NCI-H510A (cell line): ENCODE measurements around the gene KYAT1.

ENCODE experiments used
- DNase-seq: peaks from one replicate; lab custom pipeline; 2025; lab: John Stamatoyannopoulos, UW

KYAT1 gene

GRCh38 chr9:128881884-128882676 is at the start of gene KYAT1, which contains the start of gene LRRC8A:
KYAT1 (minus strand) TSS chr9:128881950; CDS start chr9:128845405, 36,545 bp downstream.
LRRC8A (plus strand) TSS chr9:128882133; CDS start chr9:128907165, 25,032 bp downstream.
- peak; percentile 97 for DNase-seq

- DNase-seq: no peak
These were observed 47.8 kb upstream of the KYAT1 start for GRCh38 chr9:128929560-128929959.

GRCh38 chr9:128928624-128929023 is 46.9 kb upstream of the KYAT1 start:
- no peak for DNase-seq

- DNase-seq: no peak
These were observed 46.1 kb upstream of the KYAT1 start for GRCh38 chr9:128927731-128928411.

- no peak for DNase-seq
These were observed 41.7 kb upstream of the KYAT1 start for GRCh38 chr9:128923493-128923883.

GRCh38 chr9:128921881-128922763 is 40.4 kb upstream of the KYAT1 start:
- no peak for DNase-seq

GRCh38 chr9:128920381-128921058 is 38.8 kb upstream of the KYAT1 start, which contains the start of gene PHYHD1:
PHYHD1 (plus strand) TSS chr9:128920982; CDS start chr9:128922324, 1,342 bp downstream.
- DNase-seq: no peak

- DNase-seq: no peak
These were observed 37.8 kb upstream of the KYAT1 start for GRCh38 chr9:128919402-128920089.

GRCh38 chr9:128918921-128919320 is 37.2 kb upstream of the KYAT1 start:
- DNase-seq: no peak

GRCh38 chr9:128917151-128917849 is 35.5 kb upstream of the KYAT1 start:
- no peak for DNase-seq

- DNase-seq: no peak
These were observed 35.0 kb upstream of the KYAT1 start for GRCh38 chr9:128916745-128917144.

GRCh38 chr9:128916204-128916603 is 34.5 kb upstream of the KYAT1 start:
- no peak for DNase-seq

- DNase-seq: no peak
These were observed 32.4 kb upstream of the KYAT1 start for GRCh38 chr9:128913995-128914772.

- DNase-seq: no peak
These were observed 31.5 kb upstream of the KYAT1 start for GRCh38 chr9:128913048-128913900.

GRCh38 chr9:128912270-128912853 is 30.6 kb upstream of the KYAT1 start:
- no peak for DNase-seq

GRCh38 chr9:128911529-128912035 is 29.8 kb upstream of the KYAT1 start:
- DNase-seq: no peak

GRCh38 chr9:128910906-128911305 is 29.2 kb upstream of the KYAT1 start:
- no peak for DNase-seq

GRCh38 chr9:128909859-128910258 is 28.1 kb upstream of the KYAT1 start:
- DNase-seq: no peak
